HG02623 (cell line): Measurements from ENCODE around the gene SSTR4.

Source experiments
- ATAC-seq: cut with Tn5 transposase; IDR thresholded peaks from one replicate; pipeline ENCODE4 v1.9.1; 2021; ENCODE audit warnings: moderate library complexity; ENCODE audit not compliant: unreplicated experiment

The SSTR4 gene

GRCh38 chr20:23063168-23063567, 28.1 kb downstream of the SSTR4 start:
- no peak for ATAC-seq

GRCh38 chr20:23063581-23063980, 28.5 kb downstream of the SSTR4 start:
- ATAC-seq = no peak

GRCh38 chr20:23065266-23066201, 30.4 kb downstream of the SSTR4 start:
- no peak for ATAC-seq

- ATAC-seq = no peak
Measured at GRCh38 chr20:23066772-23067171, 31.7 kb downstream of the SSTR4 start.

GRCh38 chr20:23068283-23068682, 33.2 kb downstream of the SSTR4 start:
- ATAC-seq = no peak

- ATAC-seq = no peak
Measured at GRCh38 chr20:23069108-23069507, 34.0 kb downstream of the SSTR4 start.

GRCh38 chr20:23071398-23071797, 36.3 kb downstream of the SSTR4 start:
- no peak for ATAC-seq

GRCh38 chr20:23071996-23072395, 36.9 kb downstream of the SSTR4 start:
- no peak for ATAC-seq

GRCh38 chr20:23072892-23073586, 37.9 kb downstream of the SSTR4 start:
- no peak for ATAC-seq

GRCh38 chr20:23074052-23074451, 38.9 kb downstream of the SSTR4 start:
- ATAC-seq = no peak

- no peak for ATAC-seq
Measured at GRCh38 chr20:23077277-23077676, 42.2 kb downstream of the SSTR4 start.

GRCh38 chr20:23078351-23079015, 43.4 kb downstream of the SSTR4 start:
- no peak for ATAC-seq

- no peak for ATAC-seq
Measured at GRCh38 chr20:23079016-23079351, 43.9 kb downstream of the SSTR4 start.

GRCh38 chr20:23079926-23080325, 44.8 kb downstream of the SSTR4 start:
- ATAC-seq = no peak

GRCh38 chr20:23080521-23080920, 45.4 kb downstream of the SSTR4 start:
- no peak for ATAC-seq

- ATAC-seq = no peak
Measured at GRCh38 chr20:23081263-23081819, 46.2 kb downstream of the SSTR4 start.

GRCh38 chr20:23082846-23083552, 47.9 kb downstream of the SSTR4 start:
- no peak for ATAC-seq

- ATAC-seq = no peak
Measured at GRCh38 chr20:23083553-23084220, 48.6 kb downstream of the SSTR4 start.

- ATAC-seq = no peak
Measured at GRCh38 chr20:23084282-23084844, 49.3 kb downstream of the SSTR4 start.

- no peak for ATAC-seq
Measured at GRCh38 chr20:23084845-23085365, 49.8 kb downstream of the SSTR4 start.
